ENCODE data around the gene OVCH1. TPM values are rescaled to one million over a fixed set of nuclear protein-coding genes. Genes with fewer than 3 reads are reported as not detected.

Gene OVCH1
- total RNA-seq, 1 donor = 0.27 TPM

- DNase-seq (ENCODE audit: low read depth) = peak; percentile 84
- peak; percentile 55 for TF ChIP-seq CTCF (IDR thresholded peaks at IDR 0.05; ENCODE audit: insufficient read depth, low read length)
- H3K4me3 ChIP-seq (ENCODE audit: low read depth, low read length) = no peak overlapping the region
Measured at GRCh38 chr12:29519585-29520182, 22.2 kb upstream of the OVCH1 start.

GRCh38 chr12:29518407-29518806 lies 20.9 kb upstream of the OVCH1 start:
- H3K4me3 ChIP-seq (ENCODE audit: low read depth, low read length) = no peak overlapping the region
- DNase-seq (ENCODE audit: low read depth) = no peak
- TF ChIP-seq CTCF (IDR thresholded peaks at IDR 0.05; ENCODE audit: insufficient read depth, low read length) = no peak

GRCh38 chr12:29517264-29517663 lies 19.8 kb upstream of the OVCH1 start:
- TF ChIP-seq CTCF (IDR thresholded peaks at IDR 0.05; ENCODE audit: insufficient read depth, low read length) = no peak
- DNase-seq (ENCODE audit: low read depth) = no peak
- H3K4me3 ChIP-seq (ENCODE audit: low read depth, low read length) = no peak overlapping the region

GRCh38 chr12:29516431-29516875 lies 19.0 kb upstream of the OVCH1 start:
- no peak overlapping the region for H3K4me3 ChIP-seq (ENCODE audit: low read depth, low read length)
- no peak for TF ChIP-seq CTCF (IDR thresholded peaks at IDR 0.05; ENCODE audit: insufficient read depth, low read length)
- peak; percentile 64 for DNase-seq (ENCODE audit: low read depth)

GRCh38 chr12:29510591-29511185 lies 13.2 kb upstream of the OVCH1 start:
- no peak overlapping the region for H3K4me3 ChIP-seq (ENCODE audit: low read depth, low read length)
- DNase-seq (ENCODE audit: low read depth) = peak; percentile 55
- TF ChIP-seq CTCF (IDR thresholded peaks at IDR 0.05; ENCODE audit: insufficient read depth, low read length) = no peak

- H3K4me3 ChIP-seq (ENCODE audit: low read depth, low read length) = no peak overlapping the region
- no peak for DNase-seq (ENCODE audit: low read depth)
- TF ChIP-seq CTCF (IDR thresholded peaks at IDR 0.05; ENCODE audit: insufficient read depth, low read length) = no peak
Measured at GRCh38 chr12:29509503-29509902, 12.0 kb upstream of the OVCH1 start.
